ENCODE results near the gene KRT76.

Gene KRT76

DNA sequence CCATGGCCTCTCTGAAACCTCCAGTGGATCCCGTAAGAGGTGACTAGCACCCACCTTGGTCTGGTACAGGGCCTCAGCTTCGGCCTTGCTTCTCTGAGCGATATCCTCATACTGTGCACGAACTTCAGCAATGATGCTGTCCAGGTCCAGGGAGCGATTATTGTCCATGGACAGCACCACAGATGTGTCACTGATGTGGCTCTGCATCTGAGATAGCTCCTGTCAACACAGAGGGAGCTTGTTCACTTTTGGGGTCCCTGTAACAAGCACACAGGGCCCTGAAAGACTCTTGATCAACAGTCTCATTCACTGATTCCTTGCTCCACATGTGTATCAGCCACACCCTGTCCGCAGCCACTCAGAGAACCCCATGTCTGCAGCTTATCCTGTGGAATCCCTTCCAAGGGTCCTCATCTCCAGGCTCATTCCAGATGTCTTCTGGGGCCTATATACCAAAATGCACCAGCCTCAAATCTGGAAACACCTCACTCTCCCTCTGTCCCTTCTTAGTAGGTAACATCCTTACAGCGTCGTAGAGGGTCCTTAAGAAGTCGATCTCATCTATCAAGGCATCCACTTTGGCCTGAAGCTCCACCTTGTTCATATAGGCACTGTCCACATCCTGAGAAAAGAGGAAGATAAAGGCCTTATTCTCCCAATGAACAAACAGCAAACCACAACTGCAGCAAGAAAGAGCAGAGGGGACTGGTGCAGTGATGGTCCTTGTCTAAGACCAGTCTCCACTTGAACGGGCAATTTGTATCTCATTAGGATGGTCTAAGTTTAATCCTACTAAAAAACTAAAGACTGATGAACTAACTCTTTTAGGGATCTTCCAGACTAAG, 15.3 kb upstream of the KRT76 start:
- TF ChIP-seq, protein P1, sequence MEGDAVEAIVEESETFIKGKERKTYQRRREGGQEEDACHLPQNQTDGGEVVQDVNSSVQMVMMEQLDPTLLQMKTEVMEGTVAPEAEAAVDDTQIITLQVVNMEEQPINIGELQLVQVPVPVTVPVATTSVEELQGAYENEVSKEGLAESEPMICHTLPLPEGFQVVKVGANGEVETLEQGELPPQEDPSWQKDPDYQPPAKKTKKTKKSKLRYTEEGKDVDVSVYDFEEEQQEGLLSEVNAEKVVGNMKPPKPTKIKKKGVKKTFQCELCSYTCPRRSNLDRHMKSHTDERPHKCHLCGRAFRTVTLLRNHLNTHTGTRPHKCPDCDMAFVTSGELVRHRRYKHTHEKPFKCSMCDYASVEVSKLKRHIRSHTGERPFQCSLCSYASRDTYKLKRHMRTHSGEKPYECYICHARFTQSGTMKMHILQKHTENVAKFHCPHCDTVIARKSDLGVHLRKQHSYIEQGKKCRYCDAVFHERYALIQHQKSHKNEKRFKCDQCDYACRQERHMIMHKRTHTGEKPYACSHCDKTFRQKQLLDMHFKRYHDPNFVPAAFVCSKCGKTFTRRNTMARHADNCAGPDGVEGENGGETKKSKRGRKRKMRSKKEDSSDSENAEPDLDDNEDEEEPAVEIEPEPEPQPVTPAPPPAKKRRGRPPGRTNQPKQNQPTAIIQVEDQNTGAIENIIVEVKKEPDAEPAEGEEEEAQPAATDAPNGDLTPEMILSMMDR (IDR thresholded peaks at IDR 0.05; ENCODE audit: control insufficient read depth, extremely low read depth, insufficient read depth): no peak
- H3K4me3 ChIP-seq (ENCODE audit: low read depth, low read length): no peak overlapping the region
- no peak for DNase-seq (ENCODE audit: low read depth)

DNA sequence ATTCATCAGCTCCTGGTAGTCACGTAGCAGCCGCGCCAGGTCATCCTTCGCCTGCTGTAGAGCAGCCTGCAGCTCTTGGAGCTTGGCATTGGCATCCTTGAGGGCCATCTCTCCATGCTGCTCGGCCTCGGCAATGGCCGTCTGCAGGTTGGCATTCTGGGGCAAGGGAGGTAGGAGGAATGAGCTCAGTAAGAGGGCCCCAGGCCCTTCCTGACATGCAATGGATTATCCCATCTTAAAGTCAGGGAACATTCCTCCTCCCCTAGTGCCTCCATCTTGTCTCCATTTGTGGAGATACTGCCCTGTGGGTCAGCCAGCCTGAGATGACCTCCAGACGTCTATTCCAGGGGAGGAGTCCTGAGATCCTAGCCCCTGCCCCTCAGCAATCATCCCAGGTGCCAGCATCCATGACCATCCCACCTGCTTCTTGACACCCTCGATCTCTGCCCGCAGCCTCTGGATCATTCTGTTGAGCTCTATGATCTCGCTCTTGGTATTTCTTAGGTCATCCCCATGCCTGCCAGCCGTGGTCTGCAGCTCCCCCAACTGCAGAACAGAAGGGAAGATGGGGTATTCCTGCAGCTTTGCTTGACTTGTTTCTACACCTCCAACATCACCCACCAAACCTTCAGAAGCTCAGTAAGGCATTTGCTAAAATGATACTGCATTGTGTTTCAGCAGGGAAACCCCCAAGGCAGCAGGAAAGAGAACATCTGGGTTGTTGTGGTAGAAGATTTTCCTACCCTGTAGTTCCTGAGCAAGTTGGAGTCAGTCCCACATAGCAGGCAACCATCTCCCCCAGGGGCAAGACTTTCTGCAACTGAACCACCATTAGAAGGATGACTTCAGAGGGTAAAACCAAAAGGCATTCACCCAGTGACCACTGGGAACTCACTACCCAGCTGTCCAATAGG, 14.4 kb upstream of the KRT76 start:
- TF ChIP-seq, protein P1 (IDR thresholded peaks at IDR 0.05; ENCODE audit: control insufficient read depth, extremely low read depth, insufficient read depth): no peak
- no peak overlapping the region for H3K4me3 ChIP-seq (ENCODE audit: low read depth, low read length)
- DNase-seq (ENCODE audit: low read depth): no peak

DNA sequence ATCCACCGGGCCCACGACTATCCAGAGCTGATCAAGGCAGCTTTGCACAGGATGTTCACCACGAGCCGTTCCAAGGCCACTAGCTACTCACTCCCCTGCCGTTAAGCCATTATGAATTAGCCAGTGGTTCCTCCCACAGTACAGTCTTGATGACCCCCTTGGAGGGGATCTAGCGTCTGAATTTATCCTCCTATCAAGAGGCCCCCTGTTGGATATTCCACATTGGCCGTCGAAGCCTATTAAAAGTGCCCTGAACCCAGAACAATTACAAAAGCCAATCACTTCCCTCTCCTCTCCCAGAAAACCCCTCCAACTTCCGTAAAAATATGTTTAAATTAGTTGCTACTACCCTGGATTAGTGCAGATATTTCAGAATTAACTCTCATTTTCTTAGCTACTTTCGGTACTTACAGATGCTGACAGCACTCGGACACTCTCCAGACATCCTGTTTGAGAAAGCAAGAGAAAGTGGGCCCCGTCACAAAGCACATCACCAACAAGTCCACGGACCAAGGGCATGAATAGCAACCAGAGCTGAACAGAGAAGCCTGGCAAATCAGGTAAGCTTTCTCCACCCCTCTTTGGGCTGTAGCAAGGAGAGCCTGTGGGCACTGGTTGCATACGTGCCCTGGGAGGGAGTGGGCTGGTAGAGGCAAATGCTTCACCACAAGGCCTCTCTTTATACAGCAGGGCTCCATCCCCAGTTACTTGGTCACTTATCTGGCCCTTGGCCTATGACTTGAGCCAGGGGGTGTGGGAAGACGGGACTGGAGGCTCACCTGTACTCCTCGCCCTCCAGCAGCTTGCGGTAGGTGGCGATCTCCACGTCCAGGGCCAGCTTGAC, 13.5 kb upstream of the KRT76 start:
- TF ChIP-seq, protein P1 (IDR thresholded peaks at IDR 0.05; ENCODE audit: control insufficient read depth, extremely low read depth, insufficient read depth): no peak
- no peak overlapping the region for H3K4me3 ChIP-seq (ENCODE audit: low read depth, low read length)
- DNase-seq (ENCODE audit: low read depth): no peak

DNA sequence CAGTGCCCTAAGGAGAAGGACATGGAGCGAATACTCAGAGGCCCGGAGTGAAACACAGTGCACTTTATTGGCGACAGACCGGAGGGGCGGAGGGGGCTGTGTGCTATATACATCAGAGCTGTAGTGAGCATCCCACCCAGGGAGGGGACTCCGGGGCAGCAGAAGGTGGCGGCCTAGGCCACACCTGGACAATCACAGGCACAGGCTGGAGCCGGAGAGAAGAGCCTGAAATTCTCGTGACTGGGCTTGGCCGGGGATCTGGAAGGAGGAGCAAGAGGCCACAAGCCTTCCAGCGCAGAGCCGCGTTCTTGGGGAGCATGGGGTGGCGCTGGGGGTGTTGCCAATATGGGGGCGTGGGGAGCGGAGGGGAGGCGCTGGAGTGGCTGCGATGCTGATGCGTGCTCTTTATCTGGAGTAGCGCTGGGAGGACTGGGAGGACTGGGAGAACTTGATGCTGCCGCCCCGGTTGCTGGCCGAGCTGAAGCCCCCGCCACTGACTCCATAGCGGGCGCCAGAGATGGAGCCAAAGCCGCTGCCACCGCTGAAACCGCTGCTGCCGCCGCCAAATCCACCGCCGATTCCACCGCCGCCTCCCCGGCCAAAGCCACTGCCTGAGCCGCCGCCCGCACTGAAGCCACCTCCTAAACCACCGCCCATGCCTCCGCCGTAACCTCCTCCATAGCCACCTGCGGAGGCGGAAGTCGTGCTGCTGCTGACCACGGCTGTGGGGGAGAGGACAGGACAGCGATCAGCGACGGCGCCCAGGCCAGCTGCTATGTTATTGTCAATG, 12.7 kb upstream of the KRT76 start:
- no peak overlapping the region for H3K4me3 ChIP-seq (ENCODE audit: low read depth, low read length)
- no peak for DNase-seq (ENCODE audit: low read depth)
- TF ChIP-seq, protein P1 (IDR thresholded peaks at IDR 0.05; ENCODE audit: control insufficient read depth, extremely low read depth, insufficient read depth): no peak

DNA sequence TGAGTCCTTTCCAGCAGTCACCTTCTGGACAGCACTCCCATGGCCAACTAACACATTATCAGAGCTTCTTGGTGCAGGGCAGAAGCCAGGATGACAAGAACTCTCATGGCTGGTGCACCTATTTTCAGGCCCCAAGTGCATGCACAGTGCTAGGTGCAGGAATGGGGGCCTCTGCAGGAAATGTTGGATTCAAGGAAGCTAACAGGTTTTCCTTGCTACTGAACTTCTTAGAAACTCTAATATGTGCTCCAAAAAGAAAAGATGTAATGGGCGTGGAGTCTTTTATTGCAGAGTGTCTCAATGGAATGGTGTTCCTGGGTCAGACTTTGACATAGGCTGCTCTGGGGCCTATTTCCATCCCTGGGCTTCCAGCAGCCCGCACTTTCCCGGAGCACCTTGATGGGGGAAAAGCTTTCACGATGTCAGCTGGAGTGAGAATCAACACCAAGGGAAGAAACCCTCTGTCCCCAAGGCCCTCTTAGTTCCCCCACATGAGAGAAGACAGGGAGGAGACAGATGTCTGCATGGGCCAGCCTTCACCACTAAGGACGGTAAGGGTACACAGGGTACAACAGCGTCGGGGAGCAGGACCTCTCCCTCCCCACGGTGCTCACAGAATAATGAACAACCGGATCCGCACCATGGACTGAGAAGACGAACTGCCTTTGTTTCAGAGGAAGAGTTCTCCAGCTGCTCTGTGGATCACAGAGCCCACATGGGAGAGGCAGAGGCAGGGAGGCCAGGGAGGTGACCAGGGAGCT, 11.9 kb upstream of the KRT76 start:
- no peak overlapping the region for H3K4me3 ChIP-seq (ENCODE audit: low read depth, low read length)
- TF ChIP-seq, protein P1 (IDR thresholded peaks at IDR 0.05; ENCODE audit: control insufficient read depth, extremely low read depth, insufficient read depth): no peak
- DNase-seq (ENCODE audit: low read depth): no peak
